ENCODE data around the gene CAPN14.

DNA sequence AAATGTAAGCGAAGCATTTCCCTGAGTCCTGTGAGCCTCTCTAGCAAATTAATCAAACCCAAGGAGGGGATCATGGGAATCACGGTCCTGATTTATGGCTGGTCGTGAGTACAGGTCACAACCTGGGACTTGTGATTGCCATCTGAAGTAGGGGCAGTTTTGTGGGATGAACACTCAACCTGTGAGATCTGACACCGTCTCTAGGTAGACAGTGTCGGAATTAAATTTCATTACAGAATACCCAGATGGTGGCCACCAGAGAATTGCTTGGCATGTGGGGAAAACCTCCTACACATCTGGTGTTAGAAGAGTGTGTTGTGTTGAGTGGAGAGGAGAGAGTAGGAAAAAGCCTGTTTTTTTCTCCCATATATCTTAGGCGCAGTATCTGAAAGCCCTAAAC is 12.5 kb downstream of the CAPN14 start:
- TF ChIP-seq, protein P1, sequence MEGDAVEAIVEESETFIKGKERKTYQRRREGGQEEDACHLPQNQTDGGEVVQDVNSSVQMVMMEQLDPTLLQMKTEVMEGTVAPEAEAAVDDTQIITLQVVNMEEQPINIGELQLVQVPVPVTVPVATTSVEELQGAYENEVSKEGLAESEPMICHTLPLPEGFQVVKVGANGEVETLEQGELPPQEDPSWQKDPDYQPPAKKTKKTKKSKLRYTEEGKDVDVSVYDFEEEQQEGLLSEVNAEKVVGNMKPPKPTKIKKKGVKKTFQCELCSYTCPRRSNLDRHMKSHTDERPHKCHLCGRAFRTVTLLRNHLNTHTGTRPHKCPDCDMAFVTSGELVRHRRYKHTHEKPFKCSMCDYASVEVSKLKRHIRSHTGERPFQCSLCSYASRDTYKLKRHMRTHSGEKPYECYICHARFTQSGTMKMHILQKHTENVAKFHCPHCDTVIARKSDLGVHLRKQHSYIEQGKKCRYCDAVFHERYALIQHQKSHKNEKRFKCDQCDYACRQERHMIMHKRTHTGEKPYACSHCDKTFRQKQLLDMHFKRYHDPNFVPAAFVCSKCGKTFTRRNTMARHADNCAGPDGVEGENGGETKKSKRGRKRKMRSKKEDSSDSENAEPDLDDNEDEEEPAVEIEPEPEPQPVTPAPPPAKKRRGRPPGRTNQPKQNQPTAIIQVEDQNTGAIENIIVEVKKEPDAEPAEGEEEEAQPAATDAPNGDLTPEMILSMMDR (conservative IDR thresholded peaks at IDR 0.05 in 1 of 2, IDR thresholded peaks at IDR 0.05 in 1 of 2; ENCODE audit: extremely low read depth in 1 of 2, insufficient read depth in 1 of 2, low read depth in 1 of 2, low read length in 2 of 2) = no peak
- no peak for TF ChIP-seq EZH2 (IDR thresholded peaks at IDR 0.05; ENCODE audit: borderline replicate concordance, low read length)

Data from mammary epithelial cell (primary cell).